Measurements from ENCODE around the gene HS6ST2. TPM values are rescaled to one million over a fixed set of nuclear protein-coding genes. Genes with fewer than 3 reads are reported as not detected.

Gene HS6ST2
- total RNA-seq, 1 experiment from 2014 or later: 8.1 TPM

GRCh38 chrX:132710656-132711155, 247.7 kb downstream of the HS6ST2 start:
- DNase-seq (ENCODE audit: low spot score) (no peak), ATAC-seq (no peak)
- TF ChIP-seq PRDM15 (CRISPR knock-in tag; IDR thresholded peaks at IDR 0.05) (no peak), ARID4B (CRISPR knock-in tag; IDR thresholded peaks at IDR 0.05; ENCODE audit: borderline replicate concordance) (no peak), FOXP1 (CRISPR knock-in tag; IDR thresholded peaks at IDR 0.05; ENCODE audit: borderline replicate concordance) (no peak), RORB (CRISPR knock-in tag; IDR thresholded peaks at IDR 0.05) (no peak), GABPB1 (CRISPR knock-in tag; IDR thresholded peaks at IDR 0.05) (no peak)
- Mint-ChIP-seq H3K4me1 (peaks cover 12% of the 10 kb centered on the region), H3K27ac (no peak overlapping the region), H3K9me3 (no peaks in the 10 kb centered on the region), H3K27me3 (ENCODE audit: low read depth) (no peaks in the 10 kb centered on the region; the same call in none of the 2 replicates), H3K36me3 (no peaks in the 10 kb centered on the region), H3K4me3 (no peak overlapping the region)
- ChIA-PET CTCF (interaction anchor here (0.9 kb wide), 1 partner anchor 30 kb away, joined by 3 read pairs; no protein-coding TSS in a partner anchor), POLR2A (no interaction called here)

GRCh38 chrX:132708529-132708928, 249.9 kb downstream of the HS6ST2 start:
- no peak overlapping the region for H3K4me3 Mint-ChIP-seq
- no peak for TF ChIP-seq MLX (CRISPR knock-in tag; IDR thresholded peaks at IDR 0.05)
- TF ChIP-seq KAT7 (CRISPR knock-in tag; IDR thresholded peaks at IDR 0.05; ENCODE audit: borderline replicate concordance): no peak
- TF ChIP-seq ESRRA (CRISPR knock-in tag; IDR thresholded peaks at IDR 0.05; ENCODE audit: borderline replicate concordance): no peak
- no peak for TF ChIP-seq CREM (CRISPR knock-in tag; IDR thresholded peaks at IDR 0.05)
- no peak for TF ChIP-seq JUN (CRISPR knock-in tag; IDR thresholded peaks at IDR 0.05)
- TF ChIP-seq ATF3 (CRISPR knock-in tag; conservative IDR thresholded peaks at IDR 0.05): no peak
- TF ChIP-seq CTCF (IDR thresholded peaks at IDR 0.05): no peak
- TF ChIP-seq MXD4 (CRISPR knock-in tag; IDR thresholded peaks at IDR 0.05; ENCODE audit: borderline replicate concordance): no peak
- no peak for TF ChIP-seq HMGA2 (CRISPR knock-in tag; IDR thresholded peaks at IDR 0.05)
- TF ChIP-seq ATF2 (CRISPR knock-in tag; IDR thresholded peaks at IDR 0.05; ENCODE audit: borderline replicate concordance, low read depth): no peak
- TF ChIP-seq USF1 (CRISPR knock-in tag; IDR thresholded peaks at IDR 0.05): no peak
- no peak for TF ChIP-seq ZMAT4 (CRISPR knock-in tag; IDR thresholded peaks at IDR 0.05)
- TF ChIP-seq ZSCAN18 (CRISPR knock-in tag; IDR thresholded peaks at IDR 0.05): no peak
- no peak for TF ChIP-seq MYBL2 (CRISPR knock-in tag; IDR thresholded peaks at IDR 0.05)
- ChIA-PET POLR2A (no interaction called here), CTCF (interaction anchor here (0.8 to 1.2 kb wide), 3 partner anchors 14 to 32 kb away, joined by 3 to 5 read pairs (median 3); no protein-coding TSS in a partner anchor)
- peaks cover 6% of the 10 kb centered on the region for H3K27me3 Mint-ChIP-seq (ENCODE audit: low read depth)
- ATAC-seq (no peak), DNase-seq (ENCODE audit: low spot score) (no peak)
- no peak overlapping the region for H3K27ac Mint-ChIP-seq
- H3K36me3 Mint-ChIP-seq: no peaks in the 10 kb centered on the region
- H3K4me1 Mint-ChIP-seq: peaks cover 25% of the 10 kb centered on the region
- no peaks in the 10 kb centered on the region for H3K9me3 Mint-ChIP-seq

Data from WTC11 (cell line).